HAP-1 (cell line): ENCODE measurements around the gene B3GALT5.

Experiments
- DNase-seq, 2 experiments: peaks; one replicate each; pipeline ENCODE4 v3.0.0-alpha.2; 2016 to 2020; ENCODE audit warnings: low spot score in 2 of 2
- H3K27me3 ChIP-seq: fragments of 250-450 bp; sonication (Bioruptor Pico); 2 replicates; pipeline ENCODE4 v1.5.1; 2020; ENCODE audit warnings: low read depth, mild to moderate bottlenecking, moderate library complexity
- H3K36me3 ChIP-seq: fragments of 250-450 bp; sonication (Bioruptor Pico); replicated peaks from 2 replicates; pipeline ENCODE4 v1.5.1; 2020; ENCODE audit warnings: mild to moderate bottlenecking
- H3K4me1 ChIP-seq: fragments of 250-450 bp; sonication (Bioruptor Pico); 2 replicates; pipeline ENCODE4 v1.5.1; 2020; ENCODE audit warnings: mild to moderate bottlenecking
- H3K4me3 ChIP-seq: fragments of 250-450 bp; sonication (Bioruptor Pico); 2 replicates; pipeline ENCODE4 v1.5.1; 2020; ENCODE audit warnings: mild to moderate bottlenecking, moderate library complexity
- H3K9me3 ChIP-seq: fragments of 250-450 bp; sonication (Bioruptor Pico); 2 replicates; pipeline ENCODE4 v1.5.1; 2020; ENCODE audit warnings: mild to moderate bottlenecking, moderate library complexity
- in situ Hi-C: fragments of 300-500 bp; cut with MboI; formaldehyde crosslinking; loops from 3 replicates; pipeline ENCODE4 v1.14.3; 2020; ENCODE audit warnings: low sequenced_read_pairs, inconsistent platforms, mixed read lengths

B3GALT5 gene

GRCh38 chr21:39720126-39720778 lies 107.5 kb downstream of the B3GALT5 start:
- in situ Hi-C loops, result no loop called here
- DNase-seq, result no peak
- Histone ChIP-seq H3K4me1 (no peaks in the 10 kb centered on the region), H3K4me3 (no peak overlapping the region), H3K9me3 (no peaks in the 10 kb centered on the region; the same call in 1 of the 2 replicates), H3K36me3 (no peaks in the 10 kb centered on the region), H3K27me3 (no peaks in the 10 kb centered on the region)

GRCh38 chr21:39721885-39722284 lies 109.1 kb downstream of the B3GALT5 start:
- in situ Hi-C loops, result no loop called here

More at GRCh38 chr21:39721885-39722284, 109.1 kb downstream of the B3GALT5 start:
- H3K27me3 ChIP-seq, result no peaks in the 10 kb centered on the region
- H3K9me3 ChIP-seq, result no peaks in the 10 kb centered on the region; the same call in 1 of the 2 replicates
- H3K36me3 ChIP-seq, result no peaks in the 10 kb centered on the region
- H3K4me1 ChIP-seq, result no peaks in the 10 kb centered on the region
- H3K4me3 ChIP-seq, result no peak overlapping the region
- no peak for DNase-seq
